AG08395 (cell line): ENCODE results near the gene SAXO2.
A peak's percentile ranks its signal among the peaks of the same experiment; 100 is the strongest.
"Not testable (repeated sequence)": the region's sequence is repeated elsewhere in the genome, so short reads cannot be mapped to it uniquely, and the experiment has no call there.

ENCODE experiments used
- DNase-seq: peaks from one replicate; pipeline ENCODE4 v3.0.0; 2012; ENCODE audit warnings: mixed read lengths, low spot score

Gene SAXO2, protein sequence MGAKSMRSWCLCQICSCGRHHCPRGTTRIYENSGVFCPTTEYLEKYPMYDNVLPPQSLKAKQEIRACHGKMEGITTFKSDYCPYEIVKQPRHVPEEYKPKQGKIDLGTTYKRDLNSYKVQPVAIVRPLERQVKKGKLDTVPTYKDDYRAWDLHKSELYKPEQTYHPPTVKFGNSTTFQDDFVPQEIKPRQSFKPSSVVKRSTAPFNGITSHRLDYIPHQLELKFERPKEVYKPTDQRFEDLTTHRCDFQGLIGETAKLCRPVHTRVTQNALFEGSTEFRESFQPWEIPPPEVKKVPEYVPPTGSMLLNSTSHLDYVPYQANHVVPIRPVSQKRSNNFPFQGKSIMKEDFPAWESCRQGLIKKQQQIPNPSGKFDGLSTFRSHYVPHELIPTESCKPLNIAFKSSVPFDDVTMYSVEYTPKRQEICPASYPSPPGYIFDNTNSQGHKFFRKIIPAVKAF

DNA sequence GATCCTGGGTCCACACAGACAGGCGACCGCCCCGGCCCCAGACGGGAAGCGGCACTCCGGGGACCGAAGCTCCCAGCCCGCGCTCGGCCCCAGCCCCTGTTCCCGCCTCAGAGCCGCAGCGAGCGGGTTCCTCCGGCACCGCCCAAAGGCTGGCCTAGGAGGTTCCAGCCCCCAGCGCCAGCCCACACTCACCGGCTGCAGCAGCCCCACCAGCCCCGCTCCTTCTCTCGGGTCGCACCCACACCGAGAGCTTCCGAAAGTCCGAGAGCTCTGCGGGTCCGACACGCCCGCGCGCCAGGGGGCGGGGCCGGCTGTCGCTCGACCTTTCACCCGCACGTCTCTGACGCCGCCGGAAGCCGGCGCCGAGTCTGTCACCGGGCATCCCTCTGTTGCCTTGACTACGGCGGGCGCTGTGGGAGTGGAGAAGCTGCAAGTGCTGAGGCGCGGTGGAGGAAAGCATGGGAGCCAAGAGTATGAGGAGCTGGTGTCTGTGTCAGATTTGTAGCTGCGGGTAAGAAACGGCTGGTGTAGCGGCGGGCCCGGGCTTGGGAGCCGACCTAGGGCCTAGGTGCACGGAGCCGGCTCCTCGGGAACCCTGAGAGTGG lies at the start of gene SAXO2, which contains the start of gene EFL1:
Gene SAXO2 (plus strand): TSS at position 397 of the 605 bp plus-strand sequence. CDS start 62 bp downstream, at position 459.
Gene EFL1 (minus strand): TSS at position 313 of the 605 bp plus-strand sequence. CDS start 956 bp downstream, outside the sequence.
- DNase-seq, result peak; percentile 92

DNA sequence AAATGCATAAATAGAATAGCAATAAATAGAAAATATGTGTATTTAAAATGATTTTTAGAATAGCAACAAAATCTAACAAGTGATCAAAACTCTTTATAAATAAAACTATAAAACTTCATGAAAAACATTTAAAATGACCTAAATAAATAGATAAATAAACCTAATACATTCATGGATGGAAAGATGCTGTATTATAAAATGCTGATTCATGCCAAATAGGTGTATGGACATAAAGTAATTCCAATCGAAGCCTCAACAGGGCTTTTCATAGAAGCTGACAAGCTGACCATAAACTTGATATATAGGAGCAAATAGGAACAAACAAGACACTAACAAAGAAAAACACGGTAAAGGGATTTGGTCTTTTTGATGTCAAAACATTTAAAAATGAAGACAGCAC lies 46.5 kb upstream of the SAXO2 start:
- not testable (repeated sequence) for DNase-seq

DNA sequence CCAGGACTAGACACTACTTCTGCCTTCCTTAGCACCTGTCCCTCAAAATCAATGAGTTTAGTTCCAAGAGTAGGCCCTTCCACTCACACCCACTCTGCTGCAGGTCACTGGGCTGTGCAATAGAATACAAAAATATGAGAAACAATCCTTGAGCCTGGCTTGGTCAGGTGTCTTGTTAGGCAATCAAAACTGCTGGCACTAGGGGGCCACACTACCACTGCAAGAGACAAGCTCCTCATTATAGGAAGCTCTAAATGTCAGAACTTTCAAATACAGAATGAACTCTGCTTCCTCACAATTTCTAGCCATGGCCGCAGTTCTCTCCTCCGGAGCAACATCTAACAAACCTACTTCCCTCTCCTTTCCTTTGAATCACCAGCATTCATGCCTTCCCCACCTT lies 41.1 kb upstream of the SAXO2 start:
- DNase-seq, result peak; percentile 3

DNA sequence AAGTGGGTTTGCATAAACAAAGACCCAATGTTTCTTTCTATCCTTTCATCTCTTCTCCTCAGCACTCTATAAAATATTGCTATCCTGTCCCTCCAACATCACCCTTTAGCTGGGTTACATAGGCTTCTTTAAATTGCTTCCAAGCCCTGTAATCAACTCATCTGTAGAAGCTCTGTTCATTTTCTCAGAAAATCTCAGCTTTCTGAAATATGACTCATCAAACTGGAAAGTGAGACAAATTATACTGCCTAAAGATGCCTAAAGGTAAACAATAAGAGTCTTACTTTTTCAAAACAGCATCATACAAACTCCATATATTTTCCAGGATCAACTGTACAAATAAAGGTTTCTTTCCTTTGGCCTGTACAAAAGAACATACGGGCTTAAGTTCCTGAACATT lies 33.9 kb upstream of the SAXO2 start:
- DNase-seq, result no peak

DNA sequence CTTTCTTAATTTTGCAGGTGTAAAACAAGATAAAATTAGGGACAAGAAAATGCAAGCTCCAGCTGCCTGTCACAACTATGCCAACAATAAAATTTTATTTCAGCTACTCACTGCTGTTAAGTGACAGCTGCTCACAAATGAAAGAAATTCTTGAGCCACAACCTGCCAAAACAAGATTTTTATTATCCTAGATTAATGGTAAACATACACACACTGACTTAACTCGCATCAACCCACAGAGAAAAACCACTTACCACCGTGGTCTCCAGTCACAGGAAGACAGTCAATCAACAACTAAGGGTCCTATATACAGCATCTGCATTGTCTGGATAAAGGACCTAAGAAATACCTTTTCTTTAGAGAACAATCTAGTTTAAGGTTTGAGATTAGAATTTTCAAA lies 31.4 kb upstream of the SAXO2 start:
- no peak for DNase-seq

DNA sequence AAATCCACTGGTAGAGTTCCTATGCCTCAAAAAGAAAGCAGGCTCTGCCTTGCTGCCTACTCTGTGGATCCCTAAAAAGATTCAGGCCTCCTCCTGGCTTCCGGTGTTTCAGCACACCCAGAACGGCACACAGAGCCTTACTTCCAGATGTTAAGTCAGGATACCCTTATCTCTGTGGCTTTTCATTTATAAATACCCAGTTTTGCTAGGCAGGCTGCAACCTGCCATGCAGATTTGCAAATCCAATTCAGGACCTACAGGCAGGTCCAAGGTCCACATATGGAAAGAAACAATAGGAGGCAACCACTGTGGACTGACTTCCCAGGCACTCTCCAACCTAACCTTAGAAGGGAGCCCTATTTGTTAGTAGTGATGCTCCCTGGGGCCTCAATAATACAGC lies 30.8 kb upstream of the SAXO2 start:
- no peak for DNase-seq

DNA sequence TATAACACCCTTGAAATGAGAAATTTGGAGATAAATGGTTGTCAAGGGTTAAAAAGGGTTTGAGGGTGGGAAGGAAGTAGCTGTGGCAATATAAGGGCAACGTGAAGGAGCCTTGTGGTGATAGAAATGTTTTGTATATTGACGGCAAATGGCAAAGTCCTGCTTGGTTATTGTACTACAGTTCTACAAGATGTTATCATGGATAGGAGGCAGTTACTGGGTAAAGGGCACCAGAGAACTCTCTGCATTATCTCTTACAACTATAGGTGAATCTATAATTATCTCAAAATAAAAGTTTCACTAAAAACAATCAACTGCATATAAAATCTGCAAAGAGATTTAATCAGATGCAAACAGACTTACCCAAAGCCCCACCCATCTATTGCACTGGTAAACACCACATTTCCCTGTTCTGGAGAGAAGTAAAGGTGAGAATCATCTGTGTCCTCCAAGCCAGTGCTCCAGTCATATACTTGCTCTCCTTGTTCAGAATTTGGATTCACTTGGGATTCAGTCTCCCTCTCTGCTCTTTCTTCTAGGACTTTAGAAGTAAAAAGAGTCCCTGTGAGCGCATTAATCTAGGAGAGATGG lies 24.6 kb upstream of the SAXO2 start:
- not testable (repeated sequence) for DNase-seq

DNA sequence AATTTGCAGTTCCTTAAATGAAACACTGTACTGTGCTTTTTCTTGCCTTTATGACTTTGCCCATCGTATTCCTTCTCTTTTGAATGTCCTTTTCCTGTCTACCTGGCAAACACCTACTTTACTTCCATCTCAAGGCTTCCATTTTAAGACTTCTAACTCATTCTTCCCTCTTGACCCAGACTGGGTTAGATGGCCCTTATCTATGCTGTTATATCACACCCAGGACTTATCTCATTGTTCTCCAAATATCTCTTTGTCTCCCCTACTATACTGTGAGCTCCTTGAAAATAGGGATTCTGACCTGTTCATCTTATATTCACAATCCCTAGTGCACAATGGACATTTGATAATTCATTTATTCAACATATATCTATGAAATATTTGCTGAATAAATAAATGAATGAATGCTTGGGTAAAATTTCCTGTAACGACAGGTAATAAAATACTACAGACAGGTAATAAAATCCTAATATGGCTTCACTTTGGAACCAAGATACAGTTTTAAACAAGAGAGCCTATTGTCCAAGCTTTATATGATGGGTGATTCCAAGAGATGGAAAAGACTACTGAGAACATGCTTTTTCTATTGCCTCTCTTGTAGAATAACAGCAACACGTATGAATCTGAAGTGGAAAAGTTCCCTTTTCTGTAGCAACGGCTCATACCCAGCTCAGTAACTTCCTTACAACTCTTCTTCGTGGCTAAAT lies 22.8 kb upstream of the SAXO2 start:
- DNase-seq, result no peak

DNA sequence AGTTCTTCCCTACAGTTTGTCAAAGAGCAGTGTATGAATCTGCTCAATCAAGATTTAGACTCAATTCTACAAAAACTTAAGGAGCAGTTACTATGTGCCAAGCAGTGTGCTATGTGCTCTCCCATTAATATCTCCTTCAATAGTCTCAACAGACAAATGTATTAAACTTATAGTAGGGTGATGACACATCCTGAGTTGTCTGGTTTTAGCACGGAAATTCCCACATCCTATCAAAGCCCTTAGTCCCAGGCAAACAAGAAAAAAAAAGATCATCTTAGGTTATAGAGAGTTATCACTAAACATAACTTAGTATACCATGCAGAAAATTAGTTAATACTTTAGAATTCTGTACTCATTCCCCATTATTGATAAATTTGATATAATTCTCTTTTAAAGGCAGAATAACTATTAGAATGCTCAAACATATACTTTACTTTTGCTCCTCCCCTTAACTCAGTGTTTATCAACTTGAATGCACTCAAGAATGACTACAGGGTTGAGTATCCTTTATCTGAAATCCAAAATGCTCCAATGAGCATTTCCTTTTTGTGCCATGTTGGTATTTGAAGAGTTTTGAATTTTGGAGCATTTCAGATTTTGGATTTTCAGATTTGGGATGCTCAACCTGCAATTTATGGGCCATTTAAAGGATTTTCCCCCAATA lies 20.6 kb upstream of the SAXO2 start:
- not testable (repeated sequence) for DNase-seq

DNA sequence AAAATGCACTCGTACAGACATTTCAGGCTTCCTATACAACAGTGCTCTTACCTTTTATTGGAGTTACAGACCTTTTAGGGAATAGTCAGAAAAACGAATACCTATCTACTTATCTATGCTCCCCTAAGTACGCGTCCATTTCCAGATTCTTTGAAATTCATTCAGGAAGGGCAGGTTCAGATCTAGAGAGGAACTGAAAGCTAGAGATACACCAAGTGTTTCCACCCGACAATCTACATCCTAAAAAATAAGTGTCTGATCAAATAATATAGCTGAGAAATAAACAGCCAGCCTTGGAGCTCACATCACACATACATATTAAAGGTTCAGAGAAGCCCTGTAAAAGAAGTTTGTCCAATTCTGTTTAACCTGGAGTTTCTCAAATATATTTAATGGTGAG lies 19.0 kb upstream of the SAXO2 start:
- not testable (repeated sequence) for DNase-seq

DNA sequence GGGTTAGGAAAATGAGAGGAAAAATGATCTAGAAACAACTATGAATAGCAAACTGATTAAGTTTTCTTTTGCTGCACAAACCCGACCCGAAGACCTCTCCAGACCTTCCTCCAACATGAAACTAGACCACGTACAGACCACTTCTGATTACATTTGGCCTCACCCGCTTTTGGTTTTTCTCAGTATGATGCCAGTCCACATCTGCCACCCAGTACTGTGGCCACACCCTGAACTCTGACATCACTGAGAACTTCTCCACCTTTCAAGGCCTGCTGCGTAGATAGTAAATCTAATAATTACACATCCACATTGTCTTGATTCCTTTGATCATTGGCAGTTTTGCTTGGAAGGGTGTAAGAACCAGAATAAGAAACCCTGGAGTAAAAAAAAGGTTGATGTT lies 16.7 kb upstream of the SAXO2 start:
- DNase-seq, result not testable (repeated sequence)

DNA sequence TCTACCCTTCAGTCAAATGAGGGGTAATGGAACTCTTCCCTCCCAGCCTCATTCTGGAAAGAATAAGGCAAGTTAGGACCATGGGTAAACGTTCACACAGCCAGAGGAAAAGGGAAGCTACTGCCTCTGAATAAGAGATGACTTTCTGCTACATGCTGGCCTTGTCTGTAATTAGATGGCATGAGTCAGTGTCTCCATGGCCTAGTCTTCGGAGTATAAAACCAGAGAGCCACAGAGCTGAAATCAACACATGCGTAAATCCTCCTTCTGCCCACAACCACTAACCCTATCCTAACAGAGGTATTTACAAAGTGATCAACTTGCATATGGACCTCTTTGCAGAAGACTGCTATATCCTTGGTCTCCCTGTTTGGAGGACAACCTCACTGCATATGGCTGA lies 14.4 kb upstream of the SAXO2 start:
- not testable (repeated sequence) for DNase-seq

DNA sequence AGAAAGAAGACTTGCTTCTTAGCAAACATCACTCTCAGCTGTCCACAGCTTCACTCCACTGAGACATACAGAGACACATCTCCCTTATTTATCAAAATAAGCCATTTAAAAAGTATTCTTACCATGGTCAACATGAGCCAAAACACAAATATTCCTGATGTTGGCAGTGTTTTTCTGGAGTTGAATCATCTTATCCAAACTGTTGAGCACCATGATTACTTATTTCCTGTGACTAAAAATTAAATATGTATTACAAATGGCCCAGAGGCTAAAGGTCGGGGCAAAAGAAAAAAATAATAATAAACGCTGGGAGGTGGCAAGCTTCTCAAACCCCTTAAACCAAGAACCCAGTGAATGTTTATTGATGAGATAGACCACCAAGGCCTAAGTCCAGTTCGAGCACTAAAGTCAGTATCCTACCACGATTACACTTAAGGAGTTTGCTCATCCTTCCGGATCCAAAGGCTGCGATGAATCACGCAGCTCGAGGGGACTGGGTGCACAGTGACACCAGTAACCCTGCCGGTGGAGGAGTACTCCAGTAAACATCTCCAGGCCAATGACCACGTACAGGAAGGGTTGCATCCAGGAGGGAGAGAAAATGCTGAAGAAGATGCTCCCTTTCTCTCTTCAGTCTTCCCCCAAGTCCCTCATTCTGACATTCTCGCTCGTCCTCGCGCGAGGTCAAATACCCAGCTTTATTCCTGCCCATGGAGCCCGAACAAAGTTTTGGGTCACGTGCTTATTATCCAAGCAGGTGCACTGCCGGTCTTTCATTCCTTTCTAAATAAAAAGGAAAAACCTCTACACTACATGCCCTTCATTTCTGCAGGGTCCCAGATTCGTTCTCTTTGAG lies 824 bp upstream of the SAXO2 start:
- peak; percentile 53 for DNase-seq

DNA sequence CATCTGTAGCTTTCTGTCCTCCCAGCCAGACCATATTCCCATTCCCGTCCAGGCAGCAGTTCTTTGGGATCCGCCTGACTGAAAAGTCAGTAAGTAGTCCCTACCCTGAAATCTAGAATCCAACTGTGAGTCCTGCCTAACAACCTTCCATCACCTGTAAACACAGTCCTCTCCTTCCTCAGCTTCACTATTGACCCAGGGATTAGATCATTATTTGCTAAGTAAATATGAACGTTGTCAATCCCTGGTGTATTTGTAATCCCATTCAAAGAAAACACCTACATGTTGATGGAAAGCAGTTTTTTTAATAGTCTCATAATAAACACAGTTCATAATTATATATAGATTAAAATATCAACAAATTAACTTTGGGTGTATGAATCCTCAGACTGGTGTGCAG lies 732 bp downstream of the SAXO2 start:
- DNase-seq, result no peak

DNA sequence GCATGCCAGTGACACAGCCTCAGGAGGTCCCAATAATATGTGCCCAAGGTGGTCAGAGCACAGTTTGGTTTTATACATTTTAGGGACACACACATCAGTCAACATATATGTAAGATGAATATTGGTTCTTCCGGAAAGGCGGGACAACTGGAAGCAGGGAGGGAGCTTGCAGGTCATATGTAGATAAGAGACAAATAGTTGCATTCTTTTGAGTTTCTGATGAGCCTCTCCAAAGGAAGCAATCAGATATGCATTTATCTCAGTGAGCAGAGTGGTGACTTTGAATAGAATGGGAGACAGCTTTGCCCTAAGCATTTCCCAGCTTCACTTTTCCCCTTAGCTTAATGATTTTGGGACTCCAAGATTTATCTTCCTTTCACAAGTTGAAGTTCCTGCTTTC lies 4.5 kb downstream of the SAXO2 start:
- not testable (repeated sequence) for DNase-seq

DNA sequence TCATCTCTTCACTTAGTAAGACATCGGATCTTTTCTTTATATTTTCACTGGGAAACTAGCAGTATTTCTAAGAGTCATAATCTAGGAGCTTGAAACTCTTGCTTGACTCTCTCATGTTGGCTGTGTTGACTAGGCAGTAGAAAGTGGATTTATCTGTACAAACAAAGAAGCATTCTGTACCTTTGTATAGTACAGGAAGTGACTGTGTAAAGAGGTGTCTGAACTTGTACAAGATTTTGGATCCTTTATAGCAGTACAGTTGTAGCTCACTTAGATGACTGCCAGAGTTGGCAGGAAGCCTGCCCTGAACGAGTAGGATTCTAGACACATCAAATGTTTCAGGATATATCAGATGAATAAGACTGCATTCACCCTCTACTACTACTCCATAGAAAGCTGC lies 5.8 kb downstream of the SAXO2 start:
- DNase-seq, result not testable (repeated sequence)

DNA sequence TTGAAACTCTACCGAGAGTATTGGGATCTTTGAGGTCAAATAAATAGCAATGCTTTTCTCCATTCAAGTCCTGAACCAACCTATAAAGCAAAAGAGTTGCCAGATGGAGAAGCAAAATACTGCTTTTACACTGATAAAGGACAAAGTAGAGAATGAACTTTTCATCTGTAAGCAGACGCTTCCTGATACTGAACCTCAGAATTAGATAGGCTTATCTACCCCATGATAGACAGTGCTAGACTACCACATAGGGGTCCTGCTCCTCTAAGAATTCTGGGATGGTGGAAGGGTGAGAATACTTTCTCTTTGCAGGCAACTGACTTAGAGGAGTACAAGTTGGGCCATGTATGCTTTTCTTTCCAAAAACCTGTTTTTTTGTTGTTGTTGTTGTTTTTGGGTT lies 9.5 kb downstream of the SAXO2 start:
- DNase-seq, result no peak

DNA sequence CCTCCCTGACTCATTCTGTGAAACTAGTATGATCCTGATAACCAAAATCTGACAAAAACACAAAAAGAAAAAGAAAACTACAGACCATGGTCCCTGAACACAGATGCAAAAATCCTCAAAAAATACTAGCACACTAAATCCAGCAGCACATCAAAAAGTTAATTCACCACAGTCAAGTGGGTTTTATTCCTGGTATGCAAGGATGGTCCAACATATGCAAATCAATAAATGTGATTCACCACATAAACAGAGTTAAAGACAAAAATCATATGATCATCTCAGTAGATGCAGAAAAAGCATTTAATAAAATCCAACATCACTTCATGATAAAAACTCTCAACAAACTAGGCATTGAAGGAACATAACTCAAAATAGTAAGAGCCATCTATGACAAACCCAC lies 12.8 kb downstream of the SAXO2 start:
- DNase-seq, result no peak

DNA sequence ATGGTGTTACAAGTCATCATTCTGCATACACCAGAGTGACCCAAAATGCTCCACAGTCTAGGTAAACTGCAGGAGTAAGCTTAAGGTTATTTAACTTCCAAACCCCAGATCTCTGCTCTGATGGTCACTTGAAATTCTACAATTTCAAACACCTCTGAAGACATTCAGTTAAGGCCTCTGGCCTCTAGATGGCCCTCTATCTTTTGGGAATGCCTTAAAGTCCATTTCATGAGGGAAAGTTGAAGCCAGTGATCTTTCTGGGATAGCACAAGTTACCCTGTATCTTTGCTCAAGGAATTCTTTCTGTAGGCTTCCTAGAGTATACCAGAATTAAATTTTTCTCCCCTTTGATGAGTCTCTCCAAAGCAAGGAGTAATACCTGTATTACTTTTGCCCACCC lies 18.7 kb downstream of the SAXO2 start:
- not testable (repeated sequence) for DNase-seq

DNA sequence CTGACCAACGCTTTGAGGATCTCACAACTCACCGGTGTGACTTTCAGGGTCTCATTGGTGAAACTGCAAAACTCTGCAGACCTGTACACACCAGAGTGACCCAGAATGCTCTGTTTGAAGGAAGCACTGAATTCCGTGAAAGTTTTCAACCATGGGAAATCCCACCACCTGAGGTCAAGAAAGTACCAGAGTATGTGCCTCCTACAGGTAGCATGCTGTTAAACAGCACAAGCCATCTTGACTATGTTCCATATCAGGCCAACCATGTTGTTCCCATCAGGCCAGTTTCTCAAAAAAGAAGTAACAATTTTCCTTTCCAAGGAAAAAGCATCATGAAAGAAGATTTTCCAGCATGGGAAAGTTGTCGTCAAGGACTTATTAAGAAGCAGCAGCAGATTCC lies 19.8 kb downstream of the SAXO2 start:
- DNase-seq, result not testable (repeated sequence)

DNA sequence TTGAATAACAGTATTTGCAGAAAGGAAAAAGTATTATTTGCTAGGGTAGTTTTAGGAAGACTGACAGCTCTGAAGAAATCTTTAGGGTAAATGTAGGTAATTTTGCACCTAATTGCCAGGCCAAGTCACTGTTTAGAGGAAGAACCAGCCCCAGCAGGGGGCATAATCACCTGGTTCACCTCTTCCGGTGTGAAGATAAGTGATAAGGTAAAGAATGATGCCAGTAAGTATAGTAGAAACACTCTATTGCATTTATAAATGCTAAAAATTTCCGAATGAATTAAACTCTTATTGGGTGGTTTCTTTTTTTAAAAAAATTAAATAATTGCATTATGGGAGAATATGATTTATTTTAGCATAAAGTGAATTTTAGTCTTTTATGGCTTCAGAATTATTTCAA lies 21.8 kb downstream of the SAXO2 start:
- DNase-seq, result not testable (repeated sequence)
